GM18519 (cell line): Measurements from ENCODE around the gene ALDOC.

Experiments
- ATAC-seq: cut with Tn5 transposase; IDR thresholded peaks from one replicate; pipeline ENCODE4 v1.9.1; 2021; ENCODE audit warnings: mild to moderate bottlenecking, moderate library complexity; ENCODE audit not compliant: unreplicated experiment, low FRiP score

The ALDOC gene

DNA sequence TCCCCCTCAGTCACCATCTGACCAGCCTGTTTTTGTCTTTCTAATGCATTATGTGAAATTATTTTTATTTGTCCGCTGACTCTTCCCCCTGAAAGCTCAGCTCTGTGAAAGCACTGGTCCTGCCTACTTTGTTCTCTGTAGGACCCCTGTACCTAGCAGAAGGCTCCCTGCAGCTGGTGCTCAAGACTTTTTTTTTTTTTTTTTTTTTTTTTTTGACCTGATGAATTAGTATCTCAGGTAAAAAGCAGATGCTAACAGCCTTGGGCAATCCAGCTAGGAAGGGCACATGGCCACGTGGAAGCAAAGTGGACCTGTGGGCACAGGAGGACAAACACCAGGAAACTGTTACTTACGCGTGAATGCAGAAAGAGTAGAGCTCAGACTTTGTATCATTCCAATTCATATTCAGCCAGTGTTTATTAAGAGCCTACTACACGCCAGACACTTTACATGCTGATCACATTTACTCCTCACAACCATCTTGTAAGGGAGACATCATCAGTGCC is 23.6 kb downstream of the ALDOC start:
- no peak for ATAC-seq

DNA sequence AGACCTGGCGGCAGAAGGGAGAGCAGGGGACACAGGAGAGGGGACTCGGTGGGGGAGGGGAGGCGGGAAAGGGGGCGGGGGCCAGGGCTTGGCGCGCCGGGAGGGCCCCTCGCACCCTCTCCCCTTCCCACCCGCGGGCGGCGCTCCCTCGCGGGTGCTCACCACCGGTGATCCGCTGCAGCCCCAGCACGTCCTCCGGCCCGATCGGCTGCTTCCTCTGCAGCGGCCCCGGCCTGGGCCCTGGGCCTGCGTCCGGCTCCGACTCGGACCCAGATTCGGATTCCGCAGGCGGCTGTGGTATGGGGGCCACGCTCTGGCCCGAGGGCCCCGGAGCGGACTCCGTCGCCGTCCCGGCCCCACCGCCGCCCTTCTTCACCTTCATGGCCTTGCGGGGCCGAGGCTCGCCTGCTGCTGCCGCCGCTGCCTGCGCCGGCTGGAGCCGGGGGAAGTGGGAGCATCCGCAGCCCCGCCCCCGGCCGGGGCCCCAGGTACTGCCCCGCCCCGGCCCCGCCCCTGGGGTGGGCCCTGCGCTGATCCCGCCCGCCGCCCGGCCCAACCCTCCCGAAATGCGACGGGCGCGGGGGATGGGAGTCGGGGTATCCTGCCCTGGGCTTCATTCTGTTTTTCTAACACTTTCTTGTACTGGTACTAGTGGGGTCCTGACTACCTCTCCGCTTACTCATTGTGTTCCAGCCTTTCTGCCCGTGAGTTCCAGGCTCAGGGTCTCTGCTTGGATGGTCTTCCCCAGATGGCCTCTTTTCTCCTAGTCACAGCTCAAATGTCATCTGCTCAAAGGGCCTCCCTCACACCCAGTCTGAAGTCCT is 24.3 kb downstream of the ALDOC start, which contains the start of gene UNC119:
Gene UNC119 (minus strand): TSS at position 449 of the 824 bp plus-strand sequence. CDS start 67 bp downstream, at position 382.
- ATAC-seq: no peak

DNA sequence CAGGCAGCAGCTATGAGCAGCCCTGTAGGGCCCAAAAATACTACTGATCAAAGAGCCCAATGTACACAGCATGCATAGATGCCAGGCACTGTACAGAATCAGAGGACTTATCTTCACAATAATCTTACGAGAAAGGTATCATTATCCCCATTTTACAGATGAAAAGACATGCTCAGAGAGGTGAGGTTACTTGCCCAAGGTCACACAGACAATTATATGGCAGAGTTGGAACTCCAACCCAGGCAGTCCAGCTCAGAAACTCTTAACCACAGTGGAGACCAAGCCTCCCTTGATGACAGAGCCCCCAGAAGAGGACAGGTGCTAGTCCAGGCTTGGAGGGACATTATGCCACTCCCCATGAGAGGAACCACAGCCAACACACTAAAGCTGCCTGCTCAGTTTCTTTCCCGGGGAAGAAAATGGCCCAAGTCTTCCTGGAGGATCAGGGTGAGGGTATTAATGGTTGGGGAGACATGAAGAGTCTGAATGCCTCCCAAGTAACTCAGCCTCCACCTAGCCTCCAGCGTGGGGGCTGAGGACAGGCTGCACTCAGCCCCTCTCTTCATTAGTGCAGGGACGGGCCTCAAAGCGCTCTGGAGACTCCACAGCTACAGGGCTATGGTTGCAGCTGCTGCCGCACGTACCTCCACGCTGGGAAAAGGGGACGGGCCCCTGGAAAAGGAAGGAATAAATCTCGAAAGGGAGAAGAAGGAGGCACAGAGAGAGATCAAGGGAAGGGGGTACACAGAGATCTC is 25.1 kb downstream of the ALDOC start:
- ATAC-seq: no peak

DNA sequence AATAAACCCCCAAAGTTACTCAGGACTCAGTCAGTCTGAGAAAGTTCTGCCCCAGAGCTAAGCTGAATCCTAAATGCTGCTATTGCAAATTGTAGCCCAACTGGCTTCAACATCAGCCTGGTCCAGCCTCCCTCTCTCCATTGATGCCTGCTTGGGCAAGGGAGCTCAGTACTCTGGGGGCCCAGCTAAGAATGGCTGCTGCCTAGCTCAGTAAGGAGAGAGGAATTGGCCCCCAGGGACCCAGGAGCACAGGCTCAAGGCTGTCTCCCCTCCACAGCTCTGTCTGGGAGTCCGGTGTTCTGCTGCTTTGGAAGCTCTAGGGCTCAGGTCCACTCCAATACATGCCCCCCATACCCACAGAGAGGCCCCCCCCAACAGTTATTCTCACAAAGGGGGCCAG is 25.8 kb downstream of the ALDOC start:
- no peak for ATAC-seq

DNA sequence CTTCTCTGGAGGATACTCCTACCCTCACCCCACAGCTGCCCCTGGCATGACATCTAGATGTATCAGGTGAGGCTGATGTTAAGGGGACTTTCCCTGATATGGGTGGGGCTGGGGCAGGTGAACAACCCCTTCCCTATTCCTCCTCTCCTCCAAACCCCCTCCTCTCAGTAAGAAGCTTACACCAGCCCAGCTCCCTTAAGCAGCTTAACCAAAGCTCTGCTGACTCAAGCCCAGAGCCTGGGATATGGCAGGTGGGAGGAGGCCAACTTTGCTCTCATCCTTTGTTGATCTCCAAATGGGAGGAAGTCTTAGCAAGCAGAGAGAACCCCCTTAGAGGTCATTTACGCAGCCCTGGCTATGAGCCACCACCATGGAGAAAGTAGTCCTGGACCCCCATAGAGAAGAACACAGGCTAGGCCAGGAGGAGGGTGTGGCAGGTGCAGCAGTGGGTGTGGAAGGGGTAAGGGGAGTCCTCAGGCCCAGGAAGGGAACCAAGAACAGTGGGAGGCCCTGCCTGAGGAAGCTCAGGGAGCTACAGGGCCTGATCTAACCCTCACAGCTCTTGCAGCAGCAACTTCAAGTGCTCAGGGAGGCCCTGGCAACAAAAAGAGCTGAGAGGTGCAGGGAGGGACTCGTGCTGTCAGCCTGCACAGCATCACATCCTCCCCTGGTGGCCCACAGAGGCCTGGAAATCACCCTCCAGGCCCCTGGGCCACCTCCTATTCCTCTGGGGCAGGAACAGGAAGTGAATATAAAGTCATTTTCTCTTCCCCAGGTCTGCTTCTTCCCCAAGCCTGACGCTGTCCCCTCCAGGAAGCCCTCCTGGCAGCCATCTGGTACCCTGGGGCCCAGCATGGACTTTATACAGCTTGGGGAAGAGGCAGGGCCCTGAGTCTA is 27.2 kb downstream of the ALDOC start:
- ATAC-seq: no peak

DNA sequence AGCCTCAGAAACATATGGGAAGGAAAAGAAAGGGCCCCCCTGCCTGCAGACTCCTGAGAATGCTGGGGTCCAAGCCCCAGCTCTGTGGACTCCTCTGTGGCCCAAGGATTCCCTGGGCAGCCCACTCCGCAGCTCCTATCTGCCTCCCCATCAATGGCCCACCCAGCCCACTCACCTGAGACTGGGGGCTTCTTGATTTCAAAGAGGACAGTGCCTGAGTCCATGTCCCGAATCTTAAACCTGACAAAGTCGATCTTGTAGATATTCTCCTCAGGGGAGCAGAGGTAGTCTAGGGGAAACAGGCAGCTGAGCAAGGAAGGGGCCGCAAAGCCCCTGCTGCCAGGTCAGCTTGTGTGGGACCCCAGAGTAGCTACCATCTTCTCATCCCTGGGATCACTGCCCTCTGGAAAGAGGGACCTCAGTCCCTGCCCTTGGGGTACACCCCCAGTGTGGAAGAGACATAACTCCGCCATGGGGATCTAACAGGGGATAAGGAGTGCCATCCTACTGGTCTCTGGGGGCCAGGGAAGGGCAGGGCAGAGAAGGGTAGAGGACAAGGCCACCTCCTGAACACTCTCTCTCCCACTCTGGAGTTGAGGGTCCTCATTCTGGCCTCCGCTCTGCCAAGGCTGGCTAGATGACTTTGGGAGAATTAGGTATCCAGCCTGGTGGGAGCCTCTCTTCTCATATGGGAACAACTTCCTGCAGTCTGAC is 28.1 kb downstream of the ALDOC start:
- ATAC-seq: no peak

DNA sequence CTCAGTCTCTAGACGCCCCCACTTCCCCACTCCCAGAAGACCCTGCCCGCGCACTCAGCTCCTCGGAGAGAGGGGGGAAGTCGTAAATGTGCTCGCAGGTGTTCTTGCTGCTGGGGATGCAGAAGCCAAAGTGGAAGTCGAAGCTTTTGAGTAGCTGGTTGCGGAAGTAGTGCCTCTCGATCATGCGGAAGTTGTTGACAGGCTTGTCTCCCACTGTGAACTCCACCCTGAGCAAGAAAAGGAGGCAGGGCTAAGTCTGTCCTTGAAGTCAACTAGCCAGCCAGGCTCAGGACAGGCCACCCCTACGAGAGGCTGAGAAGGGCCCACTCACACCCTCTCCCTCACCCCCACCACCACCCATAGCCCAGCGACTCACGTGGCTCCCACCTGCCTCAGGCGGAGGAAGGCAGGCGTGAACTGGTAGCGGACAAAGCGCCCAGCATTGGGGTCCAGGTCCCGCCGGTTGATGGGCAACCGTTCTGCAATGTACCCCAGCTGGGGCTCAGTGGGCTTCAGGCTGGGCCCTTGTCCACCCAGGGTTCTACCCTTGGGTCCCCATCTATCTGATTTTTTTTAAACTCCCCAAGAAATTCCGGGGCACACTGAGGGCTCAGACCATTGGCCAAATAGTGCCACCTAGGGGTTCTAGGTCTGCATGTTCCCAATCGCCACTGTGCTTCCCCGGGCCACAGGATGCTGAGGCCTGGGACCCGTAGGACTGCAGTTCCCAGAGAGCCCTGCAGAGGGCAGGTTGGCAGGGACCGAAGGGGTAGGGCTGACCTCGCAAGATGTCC is 28.9 kb downstream of the ALDOC start:
- ATAC-seq: no peak

DNA sequence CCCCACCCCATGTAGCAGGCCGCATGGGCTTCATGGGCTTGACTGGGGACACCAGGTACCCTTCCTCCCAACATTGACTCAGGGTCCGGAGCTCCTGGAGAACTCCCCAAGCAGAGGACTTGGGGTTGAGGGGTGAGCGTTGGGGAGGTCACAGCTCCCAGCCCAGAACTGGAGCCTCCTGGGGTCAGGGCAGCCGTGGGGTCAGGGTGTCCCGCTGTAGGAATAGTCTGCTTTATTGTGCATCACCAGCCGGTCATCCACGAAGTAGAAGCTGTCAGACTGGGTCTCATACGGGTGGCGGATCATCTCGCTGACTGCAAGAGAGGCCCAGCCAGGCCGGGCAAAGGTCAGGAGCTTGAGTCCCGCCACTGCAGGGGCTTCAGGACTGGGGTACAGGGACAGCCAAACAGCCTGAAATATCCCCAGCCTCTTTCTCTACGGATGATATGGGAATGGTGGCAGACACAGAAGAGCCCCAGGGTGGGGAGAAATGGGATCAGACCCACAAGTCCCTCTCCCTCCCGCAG is 29.5 kb downstream of the ALDOC start:
- no peak for ATAC-seq

DNA sequence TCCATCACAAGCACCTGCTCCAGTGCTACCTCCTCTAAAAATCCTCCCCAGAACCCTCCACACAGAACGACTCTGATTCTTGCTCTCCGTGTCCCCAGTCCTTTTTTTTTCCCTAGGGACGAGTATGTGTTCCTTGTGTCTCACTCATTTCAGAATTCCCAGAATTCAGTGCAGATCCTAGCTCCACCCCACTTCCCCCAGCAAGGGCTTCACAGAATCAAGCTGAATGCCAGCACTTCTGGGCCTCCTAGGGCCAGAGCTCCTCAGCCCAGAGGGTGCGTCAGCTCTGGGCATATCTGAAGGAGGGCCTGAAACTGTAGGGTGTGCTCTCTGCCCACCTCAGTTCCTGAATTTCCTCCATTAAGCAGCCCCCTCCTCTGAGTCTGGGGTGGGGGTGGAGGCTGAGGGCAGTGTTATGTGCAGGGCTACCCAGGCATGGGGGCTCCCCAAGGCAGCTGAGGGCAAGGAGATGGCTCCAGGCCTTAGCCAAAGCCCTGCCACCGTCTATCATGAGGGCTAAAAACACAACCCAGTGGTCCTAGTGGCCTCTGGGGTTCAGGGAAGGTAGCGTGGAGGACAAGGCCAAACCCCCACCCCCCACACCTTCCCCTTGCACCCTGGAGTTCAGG is 30.8 kb downstream of the ALDOC start:
- no peak for ATAC-seq

DNA sequence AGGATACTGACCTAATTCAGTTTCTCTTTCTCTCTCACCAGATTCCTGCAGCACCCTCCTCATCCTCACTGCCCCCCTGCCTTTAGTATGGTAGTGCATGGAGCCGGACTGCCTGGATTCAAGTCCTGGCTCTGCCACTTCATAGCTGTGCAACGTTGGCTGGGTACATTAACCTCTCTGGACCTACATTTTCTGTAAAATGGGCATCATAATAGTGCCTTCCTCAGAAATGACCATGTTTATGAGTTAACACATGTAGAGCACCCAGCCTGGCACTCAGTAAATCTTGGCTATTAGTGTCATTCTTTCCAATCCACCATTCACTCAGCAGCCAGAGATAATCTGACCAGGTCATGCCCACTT is 31.6 kb downstream of the ALDOC start:
- ATAC-seq: no peak

DNA sequence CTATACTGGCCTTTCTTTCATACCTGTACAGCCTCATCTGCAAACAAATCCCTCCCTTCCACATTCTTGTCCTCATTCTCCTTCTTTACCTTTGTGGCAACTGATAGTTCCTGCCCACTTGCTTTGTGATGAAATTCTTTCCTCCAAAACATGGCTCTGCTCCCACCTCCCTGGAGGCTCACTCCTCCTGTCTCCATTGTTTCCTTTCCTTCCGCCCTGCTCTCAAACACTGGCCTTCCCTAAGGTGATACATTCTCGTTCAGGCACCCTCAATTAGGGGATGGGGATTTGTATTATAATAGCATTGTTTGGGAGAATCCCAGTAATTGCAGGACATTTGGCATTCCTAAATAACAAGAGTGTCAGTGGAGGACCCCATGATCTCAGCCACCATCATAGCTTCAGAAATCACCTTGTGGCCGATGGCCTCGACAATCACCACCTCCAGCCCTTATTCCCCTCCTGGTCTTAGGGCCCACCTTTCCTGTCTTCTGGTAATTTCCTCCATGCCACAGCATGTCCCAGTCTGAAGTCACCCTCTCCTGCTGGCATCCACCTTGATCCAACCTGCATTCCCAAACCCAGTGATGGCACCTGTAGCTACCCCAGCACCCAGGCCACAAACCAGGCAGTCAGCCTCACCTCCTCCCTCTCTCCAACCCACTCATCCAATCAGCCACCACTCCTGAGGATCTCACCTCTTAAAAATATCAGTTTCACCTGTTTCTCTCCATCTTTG is 32.1 kb downstream of the ALDOC start:
- no peak for ATAC-seq

DNA sequence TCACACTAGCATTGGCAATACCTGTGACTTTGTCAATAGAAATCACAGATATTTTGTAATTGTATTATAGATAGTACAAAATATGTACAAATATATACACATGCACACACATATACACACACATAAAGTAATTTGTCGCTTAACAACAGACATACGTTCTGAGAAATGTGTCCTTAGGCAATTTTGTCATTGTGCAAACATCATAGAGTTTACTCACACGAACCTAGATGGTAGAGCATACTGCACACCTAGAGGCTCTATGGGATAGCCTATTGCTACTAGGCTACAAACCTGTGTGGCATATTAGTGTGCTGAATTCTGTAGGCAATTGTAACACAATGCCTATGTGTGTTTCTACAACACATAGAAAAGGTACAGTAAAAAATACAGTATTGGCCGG is 35.3 kb downstream of the ALDOC start:
- no peak for ATAC-seq

DNA sequence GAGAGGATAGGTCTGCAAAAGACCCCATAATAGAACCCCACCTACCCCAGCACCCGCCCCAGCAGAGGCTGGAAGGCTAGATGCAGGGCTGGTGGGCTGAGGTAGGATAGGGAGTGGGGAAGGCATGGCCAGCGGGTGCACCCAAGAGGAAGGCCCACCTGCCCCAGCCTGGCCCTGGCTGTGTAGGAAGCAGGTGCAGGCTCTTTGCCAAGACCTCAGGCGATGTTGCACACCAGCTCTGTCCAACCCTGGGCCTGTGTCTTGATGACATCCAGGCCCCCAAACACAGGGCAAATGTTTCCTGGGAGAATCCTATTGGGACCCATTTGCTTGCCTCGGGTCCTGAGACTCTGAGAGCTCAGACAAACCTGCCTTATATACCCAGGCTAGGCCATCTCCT is 36.5 kb downstream of the ALDOC start:
- no peak for ATAC-seq

DNA sequence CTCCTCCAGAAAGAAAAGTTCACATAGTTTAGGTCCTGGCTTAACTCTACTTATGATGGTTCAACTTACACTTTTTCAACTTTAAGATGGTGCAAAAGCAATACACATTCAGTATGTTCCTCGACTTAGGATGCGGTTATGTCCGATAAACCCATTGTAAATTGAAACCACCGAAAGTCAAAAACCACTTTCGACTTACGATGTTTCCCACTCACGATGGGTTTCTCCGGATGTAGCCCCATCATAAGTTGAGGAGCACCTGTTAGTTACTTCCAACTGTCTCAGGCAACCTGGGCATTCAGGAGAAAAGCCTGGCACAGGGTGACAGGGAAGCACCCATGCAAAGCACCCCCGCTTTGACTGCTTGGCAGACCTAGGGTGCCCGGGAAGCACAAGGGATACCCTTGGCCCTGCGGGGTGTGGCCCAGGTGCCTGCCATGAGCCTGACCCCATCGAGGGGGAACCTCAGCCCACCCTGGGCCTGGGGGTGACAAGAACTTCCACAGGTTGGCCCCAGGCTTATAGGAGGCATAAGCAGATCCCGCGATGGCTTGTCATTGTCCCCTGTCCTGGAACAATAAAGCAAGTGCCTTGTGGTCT is 38.3 kb downstream of the ALDOC start:
- ATAC-seq: no peak

DNA sequence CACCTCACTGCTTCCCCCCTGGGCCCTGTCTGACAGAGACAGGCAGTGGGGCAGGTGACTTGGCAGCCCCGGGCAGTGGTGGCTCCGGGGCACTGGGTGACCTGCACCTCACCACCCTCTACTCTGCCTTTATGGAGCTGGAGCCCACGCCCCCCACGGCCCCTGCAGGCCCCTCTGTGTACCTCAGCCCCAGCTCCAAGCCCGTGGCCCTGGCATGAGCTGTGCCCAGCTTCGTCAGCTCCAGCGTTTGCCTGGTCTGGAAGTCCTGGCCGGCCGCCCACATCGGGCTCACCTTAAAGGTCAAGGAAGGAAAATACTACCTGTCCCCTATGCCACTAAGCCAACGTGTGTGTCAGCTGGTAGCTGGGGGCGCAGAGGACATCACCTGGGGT is 39.5 kb downstream of the ALDOC start:
- no peak for ATAC-seq

DNA sequence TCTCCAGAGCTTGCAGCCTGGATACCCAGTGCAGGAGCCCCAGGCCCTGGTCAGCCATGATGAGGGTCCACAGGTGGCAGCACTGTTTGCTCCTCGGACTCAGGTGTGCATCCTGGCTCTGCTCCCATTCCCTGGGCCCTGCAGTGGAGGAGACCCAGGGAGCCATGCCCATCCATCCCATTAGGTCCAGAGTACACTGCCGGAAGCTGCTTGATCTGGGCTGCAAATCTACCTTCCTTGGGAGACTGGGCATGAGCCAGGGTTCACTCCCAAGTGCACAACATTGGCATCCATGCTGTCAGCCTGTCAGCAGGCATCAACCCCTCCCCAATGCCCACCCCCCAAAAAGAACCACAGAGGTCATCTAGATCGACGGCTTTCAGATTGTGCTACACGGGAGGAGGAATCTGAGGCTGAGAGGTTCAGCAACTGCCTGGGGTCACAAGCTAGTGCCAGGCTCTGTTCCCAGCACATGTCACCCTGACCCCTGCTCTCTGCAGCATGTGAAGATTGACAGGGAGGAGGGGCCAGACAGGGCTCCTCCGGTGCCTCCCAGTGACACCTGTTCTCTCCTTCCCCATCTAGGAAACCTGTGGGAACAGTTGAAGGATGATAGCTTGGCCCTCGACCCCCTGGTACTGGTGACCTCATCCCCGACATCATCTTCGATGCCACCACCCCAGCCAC is 40.0 kb downstream of the ALDOC start:
- ATAC-seq: no peak
